HG03378 (cell line): Measurements from ENCODE around the gene CACNG1.

Experiments
- ATAC-seq: cut with Tn5 transposase; IDR thresholded peaks from one replicate; pipeline ENCODE4 v1.9.1; 2021; ENCODE audit warnings: mild to moderate bottlenecking, moderate library complexity; ENCODE audit not compliant: unreplicated experiment

Gene CACNG1

GRCh38 chr17:67050471-67051154 is 6.3 kb downstream of the CACNG1 start:
- no peak for ATAC-seq

GRCh38 chr17:67051155-67051538 is 6.8 kb downstream of the CACNG1 start:
- no peak for ATAC-seq

- ATAC-seq: no peak
Measured at GRCh38 chr17:67051837-67052236, 7.5 kb downstream of the CACNG1 start.

GRCh38 chr17:67052720-67053437 is 8.5 kb downstream of the CACNG1 start:
- no peak for ATAC-seq

- ATAC-seq: no peak
Measured at GRCh38 chr17:67053438-67054000, 9.2 kb downstream of the CACNG1 start.

GRCh38 chr17:67054011-67054591 is 9.7 kb downstream of the CACNG1 start:
- no peak for ATAC-seq

- ATAC-seq: no peak
Measured at GRCh38 chr17:67054608-67055007, 10.3 kb downstream of the CACNG1 start.

- no peak for ATAC-seq
Measured at GRCh38 chr17:67055041-67055443, 10.7 kb downstream of the CACNG1 start.

- no peak for ATAC-seq
Measured at GRCh38 chr17:67055811-67056745, 11.7 kb downstream of the CACNG1 start.

GRCh38 chr17:67056746-67057490 is 12.6 kb downstream of the CACNG1 start:
- ATAC-seq: no peak

GRCh38 chr17:67058036-67058435 is 13.7 kb downstream of the CACNG1 start:
- ATAC-seq: no peak

- ATAC-seq: no peak
Measured at GRCh38 chr17:67059372-67059771, 15.0 kb downstream of the CACNG1 start.

GRCh38 chr17:67063141-67063540 is 18.8 kb downstream of the CACNG1 start:
- ATAC-seq: no peak

- ATAC-seq: no peak
Measured at GRCh38 chr17:67066717-67067116, 22.4 kb downstream of the CACNG1 start.

GRCh38 chr17:67067571-67068482 is 23.5 kb downstream of the CACNG1 start:
- no peak for ATAC-seq

- ATAC-seq: no peak
Measured at GRCh38 chr17:67068999-67069398, 24.6 kb downstream of the CACNG1 start.

GRCh38 chr17:67069603-67070136 is 25.3 kb downstream of the CACNG1 start:
- no peak for ATAC-seq

GRCh38 chr17:67071595-67071994 is 27.2 kb downstream of the CACNG1 start:
- no peak for ATAC-seq

- ATAC-seq: no peak
Measured at GRCh38 chr17:67072885-67073284, 28.5 kb downstream of the CACNG1 start.
